Uterus (tissue), 4 donors: ENCODE data around the gene PER2. TPM values are rescaled to one million over a fixed set of nuclear protein-coding genes. Genes with fewer than 3 reads are reported as not detected.

Source experiments
- DNase-seq, 2 donors: peaks; one replicate each; pipeline ENCODE4 v3.0.0-alpha.2; 2019 to 2020
- H3K27ac ChIP-seq, 2 donors: fragments of 200-600 bp; sonication (generic); 1 replicate in 1 of 2; 2 replicates in 1 of 2; pipeline ENCODE4 v1.5.1; 2016 to 2018
- H3K27me3 ChIP-seq, 2 donors: fragments of 200-600 bp; sonication (generic); one replicate each; pipeline ENCODE4 v1.5.1; 2018 to 2019; ENCODE audit warnings: control low read depth in 1 of 2
- H3K36me3 ChIP-seq, 2 donors: fragments of 200-600 bp; sonication (generic); one replicate each; pipeline ENCODE4 v1.5.1; 2019; ENCODE audit warnings: control low read depth in 1 of 2
- H3K4me1 ChIP-seq, 2 donors: fragments of 200-600 bp; sonication (generic); one replicate each; pipeline ENCODE4 v1.5.1; 2018 to 2019; ENCODE audit warnings: control low read depth in 1 of 2
- H3K4me3 ChIP-seq, 2 donors: fragments of 200-600 bp; sonication (generic); 1 replicate in 1 of 2; 2 replicates in 1 of 2; pipeline ENCODE4 v1.5.1; 2018 to 2019; ENCODE audit warnings: mild to moderate bottlenecking in 1 of 2
- H3K9me3 ChIP-seq, 2 donors: fragments of 200-600 bp; sonication (generic); one replicate each; pipeline ENCODE4 v1.5.1; 2019; ENCODE audit warnings: control low read depth in 1 of 2
- POLR2A ChIP-seq, 2 donors: fragments of 450-650 bp; IDR thresholded peaks; one replicate each; pipeline ENCODE4 v1.6.1; 2016; ENCODE audit warnings: antibody characterized with exemption in 2 of 2, mild to moderate bottlenecking in 1 of 2, moderate library complexity in 1 of 2
- intact Hi-C: fragments of 100-400 bp; cut with DNase I; formaldehyde crosslinking; loops from one replicate; pipeline ENCODE4 v1.15.1; 2023; ENCODE audit warnings: low total_unique reads
- total RNA-seq, 4 donors: library from RNA; depleted of rRNA in 3 of 4; stranded (reverse); fragments of >200 nt in 3 of 4; gene quantifications; one replicate each; pipeline versions ENCODE4 v1.1.0 to v1.2.4, GENCODE V29; 2014 to 2023
- TF ChIP-seq, protein P1 (sequence below), 4 experiments: fragments of 200-600 bp in 2 of 4; fragments of 450-650 bp in 2 of 4; sonication (generic) in 2 of 4; IDR thresholded peaks; one replicate each; pipeline ENCODE4 v1.5.1; 2016 to 2019; ENCODE audit warnings: antibody characterized with exemption in 4 of 4, mild to moderate bottlenecking in 2 of 4, moderate library complexity in 1 of 4
- donor health status: DM: yes; HTN: yes; CAD: no.

The PER2 gene
- total RNA-seq, 4 donors from 2014 or later: 2.9 to 40.9 (median 19.9) TPM

DNA sequence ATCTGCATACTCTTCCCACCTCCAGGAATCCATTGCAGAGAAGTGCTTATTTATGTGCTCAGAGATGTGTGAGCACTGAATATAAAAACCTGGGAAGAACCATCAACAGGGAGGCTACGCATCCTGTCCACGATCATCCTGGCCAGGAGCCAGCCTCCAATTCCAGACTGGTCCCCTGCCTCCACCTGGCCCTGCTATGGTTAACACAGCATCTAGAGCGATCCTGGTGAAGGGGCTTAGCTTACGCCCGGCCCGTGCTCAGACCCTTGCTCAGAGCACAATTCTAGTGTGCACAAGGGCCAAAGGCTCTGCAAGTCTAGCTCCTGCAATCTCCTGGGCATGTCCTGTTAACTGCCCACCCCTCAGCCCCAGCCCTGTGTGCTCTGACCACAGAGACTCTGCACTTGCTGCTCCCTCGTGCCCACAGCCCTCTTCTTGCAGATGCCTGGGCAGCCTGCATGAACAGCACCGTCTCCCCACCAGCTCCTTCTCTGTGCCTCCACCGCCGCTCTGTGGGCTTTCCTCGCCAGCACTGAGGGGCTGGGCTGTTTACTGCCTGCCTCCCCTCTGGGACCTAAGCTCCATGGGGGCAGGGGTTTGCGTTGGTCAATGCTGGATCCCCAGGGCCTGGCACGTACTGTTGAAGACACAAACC, 6.5 kb downstream of the PER2 start:
- Histone ChIP-seq H3K27me3 (no peaks in the 10 kb centered on the region), H3K9me3 (no peaks in the 10 kb centered on the region), H3K4me1 (peaks cover 5 to 7% of the 10 kb centered on the region in 2 donors), H3K27ac (no peak overlapping the region), H3K36me3 (no peaks in the 10 kb centered on the region), H3K4me3 (no peak overlapping the region)
- TF ChIP-seq, protein P1, sequence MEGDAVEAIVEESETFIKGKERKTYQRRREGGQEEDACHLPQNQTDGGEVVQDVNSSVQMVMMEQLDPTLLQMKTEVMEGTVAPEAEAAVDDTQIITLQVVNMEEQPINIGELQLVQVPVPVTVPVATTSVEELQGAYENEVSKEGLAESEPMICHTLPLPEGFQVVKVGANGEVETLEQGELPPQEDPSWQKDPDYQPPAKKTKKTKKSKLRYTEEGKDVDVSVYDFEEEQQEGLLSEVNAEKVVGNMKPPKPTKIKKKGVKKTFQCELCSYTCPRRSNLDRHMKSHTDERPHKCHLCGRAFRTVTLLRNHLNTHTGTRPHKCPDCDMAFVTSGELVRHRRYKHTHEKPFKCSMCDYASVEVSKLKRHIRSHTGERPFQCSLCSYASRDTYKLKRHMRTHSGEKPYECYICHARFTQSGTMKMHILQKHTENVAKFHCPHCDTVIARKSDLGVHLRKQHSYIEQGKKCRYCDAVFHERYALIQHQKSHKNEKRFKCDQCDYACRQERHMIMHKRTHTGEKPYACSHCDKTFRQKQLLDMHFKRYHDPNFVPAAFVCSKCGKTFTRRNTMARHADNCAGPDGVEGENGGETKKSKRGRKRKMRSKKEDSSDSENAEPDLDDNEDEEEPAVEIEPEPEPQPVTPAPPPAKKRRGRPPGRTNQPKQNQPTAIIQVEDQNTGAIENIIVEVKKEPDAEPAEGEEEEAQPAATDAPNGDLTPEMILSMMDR (IDR thresholded peaks at IDR 0.05): no peak
- no peak for TF ChIP-seq POLR2A (IDR thresholded peaks at IDR 0.05)
- intact Hi-C loops: no loop called here
- no peak for DNase-seq

DNA sequence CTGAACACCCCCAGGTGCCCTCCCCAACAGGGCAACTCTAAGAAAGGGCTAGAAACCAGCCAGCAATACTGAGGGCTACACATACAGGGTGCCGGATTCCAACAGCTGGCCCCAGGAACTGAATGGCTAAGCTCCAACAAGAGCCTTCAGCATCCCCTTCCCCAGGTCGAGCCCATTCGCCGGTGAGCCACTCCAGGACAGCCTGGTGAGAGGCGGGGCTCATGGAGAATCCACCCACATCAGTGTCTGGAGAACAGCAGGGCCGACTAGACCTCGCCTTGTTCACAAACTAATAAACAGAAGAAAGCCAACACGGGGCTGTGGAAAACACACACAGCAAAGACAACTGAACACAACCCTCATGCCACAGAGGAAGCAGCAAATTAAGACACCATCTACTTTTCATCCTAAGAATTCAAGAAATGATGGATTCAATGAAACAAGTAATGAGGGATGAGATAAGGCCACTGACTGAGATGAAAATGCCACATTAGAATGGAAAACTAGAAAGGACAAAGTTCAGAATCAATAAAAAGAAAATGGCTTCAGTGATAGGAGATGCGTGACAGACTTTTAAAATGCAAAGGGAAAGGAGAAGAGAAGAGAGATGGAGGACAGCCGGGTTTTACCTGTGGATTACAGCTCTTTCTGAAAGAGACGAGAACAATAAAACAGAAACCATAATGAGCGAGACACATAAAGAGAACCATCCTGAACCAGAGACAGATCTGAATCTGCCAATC, 8.2 kb downstream of the PER2 start:
- no peaks in the 10 kb centered on the region for H3K27me3 ChIP-seq
- TF ChIP-seq POLR2A (IDR thresholded peaks at IDR 0.05): no peak
- TF ChIP-seq, protein P1 (IDR thresholded peaks at IDR 0.05): no peak
- intact Hi-C loops: no loop called here
- DNase-seq: no peak
- no peaks in the 10 kb centered on the region for H3K4me1 ChIP-seq
- H3K4me3 ChIP-seq: no peak overlapping the region
- no peaks in the 10 kb centered on the region for H3K36me3 ChIP-seq
- H3K27ac ChIP-seq: no peak overlapping the region
- H3K9me3 ChIP-seq: no peaks in the 10 kb centered on the region

DNA sequence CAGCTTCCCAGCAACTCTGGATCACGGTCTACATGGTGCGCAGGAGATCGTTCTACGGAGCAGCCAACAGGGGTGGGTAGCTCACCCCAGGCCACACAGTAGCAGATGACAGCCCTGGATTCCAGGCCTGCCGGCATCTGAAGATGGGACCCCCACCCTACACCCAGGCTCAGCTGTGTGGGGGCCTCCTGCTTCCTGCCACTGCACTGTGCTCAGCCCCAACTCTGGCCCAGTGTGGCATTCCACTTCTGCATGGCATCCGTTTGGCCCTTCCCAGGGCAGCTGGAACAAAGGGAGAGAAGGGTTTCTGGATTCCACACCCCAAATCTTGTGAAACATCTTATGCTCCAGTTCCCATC, 9.1 kb downstream of the PER2 start:
- intact Hi-C loops: no loop called here
- H3K9me3 ChIP-seq: no peaks in the 10 kb centered on the region
- H3K27me3 ChIP-seq: no peaks in the 10 kb centered on the region
- no peak overlapping the region for H3K27ac ChIP-seq
- H3K4me1 ChIP-seq: no peaks in the 10 kb centered on the region
- H3K4me3 ChIP-seq: no peak overlapping the region
- DNase-seq: no peak
- no peak for TF ChIP-seq POLR2A (IDR thresholded peaks at IDR 0.05)
- TF ChIP-seq, protein P1 (IDR thresholded peaks at IDR 0.05): no peak
- no peaks in the 10 kb centered on the region for H3K36me3 ChIP-seq

DNA sequence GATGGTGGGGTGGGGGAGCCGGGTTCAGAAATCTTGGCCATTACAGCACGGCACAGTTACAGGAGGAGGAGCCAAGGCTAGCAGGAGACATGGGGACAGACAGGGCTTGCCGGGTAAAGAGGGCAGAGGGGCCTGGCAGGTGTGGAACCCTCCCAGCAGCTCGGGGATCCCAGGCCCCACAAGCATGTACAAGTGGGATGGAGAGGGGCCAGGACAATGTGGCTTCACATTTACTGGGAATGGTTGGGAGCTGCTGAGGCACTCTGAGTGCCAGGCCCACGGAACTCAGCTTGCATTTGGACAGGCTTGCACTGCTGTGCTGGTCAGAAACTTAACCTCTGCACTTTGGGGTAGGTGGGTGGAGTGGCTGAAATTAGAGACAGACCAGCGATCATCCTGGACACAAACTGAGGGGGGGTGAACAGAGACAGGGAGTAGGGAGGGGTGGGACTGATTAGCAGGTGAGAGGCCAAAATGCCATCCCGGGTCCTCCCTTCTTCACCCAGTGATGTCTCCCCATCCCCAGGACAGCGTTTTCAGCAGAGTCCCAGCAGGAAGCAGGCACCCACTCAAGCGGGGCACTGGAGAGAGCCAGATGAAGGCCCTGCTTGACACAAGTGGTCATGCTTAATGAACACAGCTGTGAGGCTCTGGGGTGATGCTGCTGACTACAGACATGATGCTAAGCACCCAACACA, 9.6 kb downstream of the PER2 start:
- no peak for DNase-seq
- TF ChIP-seq, protein P1 (IDR thresholded peaks at IDR 0.05): no peak
- no peak for TF ChIP-seq POLR2A (IDR thresholded peaks at IDR 0.05)
- Histone ChIP-seq H3K36me3 (no peaks in the 10 kb centered on the region), H3K4me3 (no peak overlapping the region), H3K27ac (no peak overlapping the region), H3K9me3 (no peaks in the 10 kb centered on the region), H3K4me1 (no peaks in the 10 kb centered on the region), H3K27me3 (no peaks in the 10 kb centered on the region)
- intact Hi-C loops: no loop called here

DNA sequence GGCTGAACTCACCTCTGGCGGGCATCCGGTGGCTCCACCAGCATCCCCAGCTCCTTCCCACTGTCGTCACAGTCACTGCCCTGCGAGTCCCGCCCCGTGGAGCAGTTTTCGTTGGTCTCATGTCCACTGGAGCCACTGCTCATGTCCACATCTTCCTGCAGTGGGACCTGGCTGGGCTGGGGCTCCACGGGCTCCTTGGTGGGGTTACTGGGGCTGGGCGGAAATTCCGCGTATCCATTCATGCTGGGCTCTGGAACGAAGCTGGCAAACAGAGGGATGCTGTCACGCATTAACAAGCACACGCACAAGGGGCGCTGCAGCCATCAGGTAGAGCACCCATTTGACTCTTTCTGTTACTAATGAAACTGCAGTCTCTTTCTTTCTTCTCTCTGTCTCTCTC, 10.7 kb downstream of the PER2 start:
- Histone ChIP-seq H3K27me3 (no peaks in the 10 kb centered on the region), H3K27ac (no peak overlapping the region), H3K4me3 (no peak overlapping the region), H3K9me3 (no peaks in the 10 kb centered on the region), H3K36me3 (no peaks in the 10 kb centered on the region), H3K4me1 (no peaks in the 10 kb centered on the region)
- intact Hi-C loops: no loop called here
- DNase-seq: no peak
- TF ChIP-seq, protein P1 (IDR thresholded peaks at IDR 0.05): no peak
- no peak for TF ChIP-seq POLR2A (IDR thresholded peaks at IDR 0.05)
